ENCODE measurements around the gene COL5A1.

COL5A1 gene

DNA sequence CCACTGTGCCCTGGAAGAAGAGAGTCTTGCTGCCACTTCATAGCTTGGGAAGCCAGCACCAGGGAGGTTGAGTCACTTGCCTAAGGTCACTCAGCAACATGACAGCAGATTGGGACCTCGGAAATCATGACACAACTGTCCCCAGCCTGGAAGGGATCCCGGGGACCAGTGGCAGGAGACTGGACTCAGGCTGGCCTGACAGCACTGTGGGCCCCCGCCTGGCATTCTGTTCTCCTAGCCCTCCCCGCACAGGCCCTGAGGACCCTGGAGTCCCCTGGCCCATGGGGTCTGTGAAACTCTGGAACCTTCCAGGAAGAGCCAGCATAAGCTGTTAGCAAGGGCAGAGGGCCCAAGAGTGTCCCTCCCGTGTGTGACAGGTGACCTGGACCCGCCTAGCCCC lies 64.9 kb downstream of the COL5A1 start:
- Histone ChIP-seq H3K9ac (ENCODE audit: low read length) (no peak overlapping the region), H3F3A (ENCODE audit: insufficient read depth, low read length) (no peaks in the 10 kb centered on the region), H3K4me3 (ENCODE audit: low read depth, low read length, poor library complexity, severe bottlenecking) (no peak overlapping the region), H3K9me3 (ENCODE audit: low read length) (no peaks in the 10 kb centered on the region), H4K20me1 (ENCODE audit: insufficient read depth, low read length) (no peaks in the 10 kb centered on the region), H3K4me1 (ENCODE audit: insufficient read depth, low read length, severe bottlenecking) (no peaks in the 10 kb centered on the region), H3K27ac (ENCODE audit: low read depth, low read length, poor library complexity, severe bottlenecking) (no peak overlapping the region), H3K9me2 (ENCODE audit: low read depth, low read length) (no peaks in the 10 kb centered on the region), H3K4me2 (ENCODE audit: low read length) (no peak overlapping the region), H2AFZ (ENCODE audit: low read length) (no peak overlapping the region), H3K79me2 (ENCODE audit: insufficient read depth, low read length) (no peaks in the 10 kb centered on the region), H3K27me3 (ENCODE audit: insufficient read depth, low read length) (no peaks in the 10 kb centered on the region), H3K36me3 (ENCODE audit: insufficient read depth, low read length) (no peaks in the 10 kb centered on the region)
- TF ChIP-seq EZH2 (IDR thresholded peaks at IDR 0.05; ENCODE audit: borderline replicate concordance, low read length), result no peak
- TF ChIP-seq, protein P1, sequence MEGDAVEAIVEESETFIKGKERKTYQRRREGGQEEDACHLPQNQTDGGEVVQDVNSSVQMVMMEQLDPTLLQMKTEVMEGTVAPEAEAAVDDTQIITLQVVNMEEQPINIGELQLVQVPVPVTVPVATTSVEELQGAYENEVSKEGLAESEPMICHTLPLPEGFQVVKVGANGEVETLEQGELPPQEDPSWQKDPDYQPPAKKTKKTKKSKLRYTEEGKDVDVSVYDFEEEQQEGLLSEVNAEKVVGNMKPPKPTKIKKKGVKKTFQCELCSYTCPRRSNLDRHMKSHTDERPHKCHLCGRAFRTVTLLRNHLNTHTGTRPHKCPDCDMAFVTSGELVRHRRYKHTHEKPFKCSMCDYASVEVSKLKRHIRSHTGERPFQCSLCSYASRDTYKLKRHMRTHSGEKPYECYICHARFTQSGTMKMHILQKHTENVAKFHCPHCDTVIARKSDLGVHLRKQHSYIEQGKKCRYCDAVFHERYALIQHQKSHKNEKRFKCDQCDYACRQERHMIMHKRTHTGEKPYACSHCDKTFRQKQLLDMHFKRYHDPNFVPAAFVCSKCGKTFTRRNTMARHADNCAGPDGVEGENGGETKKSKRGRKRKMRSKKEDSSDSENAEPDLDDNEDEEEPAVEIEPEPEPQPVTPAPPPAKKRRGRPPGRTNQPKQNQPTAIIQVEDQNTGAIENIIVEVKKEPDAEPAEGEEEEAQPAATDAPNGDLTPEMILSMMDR (IDR thresholded peaks at IDR 0.05; ENCODE audit: low read length), result no peak

DNA sequence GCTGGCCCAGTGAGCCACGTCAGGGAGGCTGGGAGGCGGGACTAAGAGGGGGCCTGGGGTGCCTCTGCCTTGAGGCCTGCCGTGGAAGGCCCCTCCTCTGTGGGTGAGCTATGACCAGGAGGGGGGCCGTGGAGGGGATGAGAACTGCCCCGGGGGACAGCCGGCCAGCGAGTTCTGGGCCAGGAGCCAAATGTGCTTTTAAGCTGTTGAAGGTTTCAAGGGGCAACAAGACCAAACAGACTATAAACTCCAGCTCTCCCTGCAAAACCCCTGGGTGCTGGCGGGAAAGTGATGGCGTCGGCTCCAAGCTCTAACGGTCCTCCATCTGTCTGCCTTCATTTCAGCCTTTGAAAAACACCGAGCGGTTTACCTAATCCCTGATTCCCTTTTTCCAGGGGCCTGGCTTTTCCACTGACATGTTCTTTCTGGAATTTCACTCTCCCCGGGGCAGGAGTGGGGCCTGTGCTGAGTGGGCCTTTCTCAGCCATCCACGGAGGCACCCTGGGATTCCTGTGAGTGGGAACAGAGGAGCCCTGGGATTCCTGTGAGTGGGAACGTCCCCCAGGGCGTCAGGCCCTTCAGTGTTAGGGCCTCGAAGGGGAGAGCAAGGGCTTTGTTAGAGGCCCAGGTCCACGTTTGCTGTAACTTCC lies 65.6 kb downstream of the COL5A1 start:
- Histone ChIP-seq H3K4me2 (ENCODE audit: low read length) (no peak overlapping the region), H3F3A (ENCODE audit: insufficient read depth, low read length) (no peaks in the 10 kb centered on the region), H3K4me1 (ENCODE audit: insufficient read depth, low read length, severe bottlenecking) (no peaks in the 10 kb centered on the region), H3K9me2 (ENCODE audit: low read depth, low read length) (no peaks in the 10 kb centered on the region), H2AFZ (ENCODE audit: low read length) (no peak overlapping the region), H3K36me3 (ENCODE audit: insufficient read depth, low read length) (no peaks in the 10 kb centered on the region), H3K9ac (ENCODE audit: low read length) (no peak overlapping the region), H4K20me1 (ENCODE audit: insufficient read depth, low read length) (no peaks in the 10 kb centered on the region), H3K9me3 (ENCODE audit: low read length) (no peaks in the 10 kb centered on the region), H3K27ac (ENCODE audit: low read depth, low read length, poor library complexity, severe bottlenecking) (no peak overlapping the region), H3K4me3 (ENCODE audit: low read depth, low read length, poor library complexity, severe bottlenecking) (no peak overlapping the region), H3K27me3 (ENCODE audit: insufficient read depth, low read length) (no peaks in the 10 kb centered on the region), H3K79me2 (ENCODE audit: insufficient read depth, low read length) (no peaks in the 10 kb centered on the region)
- no peak for TF ChIP-seq EZH2 (IDR thresholded peaks at IDR 0.05; ENCODE audit: borderline replicate concordance, low read length)
- TF ChIP-seq, protein P1 (IDR thresholded peaks at IDR 0.05; ENCODE audit: low read length), result no peak

DNA sequence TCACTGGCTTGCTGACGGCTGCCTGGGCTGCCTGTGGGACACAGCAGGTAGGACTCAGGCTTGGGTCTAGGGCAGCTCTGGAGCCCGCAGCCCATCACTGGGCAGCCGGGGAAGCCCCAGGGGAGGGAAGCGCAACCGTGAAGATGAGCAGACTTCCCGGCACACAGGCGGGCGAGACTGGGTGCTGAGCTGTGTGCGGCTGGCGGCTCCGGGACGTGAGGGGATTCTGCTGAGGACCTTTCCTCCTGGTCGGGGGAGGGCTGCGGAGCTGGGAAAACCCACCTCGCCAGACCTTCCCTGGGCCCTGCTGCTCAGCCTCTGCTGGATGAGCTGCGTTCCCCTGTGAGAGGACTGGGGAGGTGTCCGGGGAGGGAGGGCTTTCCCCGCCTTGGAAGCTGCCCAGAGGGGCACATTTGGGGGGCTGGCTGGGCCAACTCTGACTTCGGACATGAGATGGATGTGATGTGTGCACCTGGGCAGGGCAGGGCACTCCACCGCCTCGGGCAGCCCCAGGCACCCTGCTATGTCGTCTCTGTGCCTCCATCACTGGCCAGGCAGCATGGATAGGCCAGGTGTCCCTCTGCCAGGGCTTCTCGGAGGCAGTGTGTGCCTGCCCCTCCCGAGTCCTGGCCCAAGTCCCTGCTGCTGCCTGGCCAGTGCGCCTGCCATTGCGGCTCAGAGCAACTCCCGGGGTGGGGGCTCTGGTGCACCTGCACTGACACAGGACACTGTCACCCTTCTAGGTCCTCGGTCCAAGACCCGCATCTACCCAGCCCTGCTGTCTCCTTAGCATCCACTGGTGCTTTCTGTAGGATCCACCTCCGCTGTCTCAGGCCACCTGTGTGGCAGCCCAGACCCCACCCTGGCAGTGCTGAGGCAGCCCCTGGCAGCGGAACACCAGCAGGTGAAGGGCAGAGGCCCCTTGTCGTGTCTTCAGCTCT lies 66.4 kb downstream of the COL5A1 start:
- no peaks in the 10 kb centered on the region for H3K79me2 ChIP-seq (ENCODE audit: insufficient read depth, low read length)
- H3K27me3 ChIP-seq (ENCODE audit: insufficient read depth, low read length), result no peaks in the 10 kb centered on the region
- no peaks in the 10 kb centered on the region for H3K9me2 ChIP-seq (ENCODE audit: low read depth, low read length)
- no peak overlapping the region for H3K4me3 ChIP-seq (ENCODE audit: low read depth, low read length, poor library complexity, severe bottlenecking)
- no peak overlapping the region for H3K9ac ChIP-seq (ENCODE audit: low read length)
- no peaks in the 10 kb centered on the region for H3K9me3 ChIP-seq (ENCODE audit: low read length)
- no peaks in the 10 kb centered on the region for H3K4me1 ChIP-seq (ENCODE audit: insufficient read depth, low read length, severe bottlenecking)
- H3K4me2 ChIP-seq (ENCODE audit: low read length), result no peak overlapping the region
- H3K27ac ChIP-seq (ENCODE audit: low read depth, low read length, poor library complexity, severe bottlenecking), result no peak overlapping the region
- TF ChIP-seq EZH2 (IDR thresholded peaks at IDR 0.05; ENCODE audit: borderline replicate concordance, low read length), result no peak
- TF ChIP-seq, protein P1 (IDR thresholded peaks at IDR 0.05; ENCODE audit: low read length), result no peak
- no peaks in the 10 kb centered on the region for H3F3A ChIP-seq (ENCODE audit: insufficient read depth, low read length)
- no peaks in the 10 kb centered on the region for H4K20me1 ChIP-seq (ENCODE audit: insufficient read depth, low read length)
- H2AFZ ChIP-seq (ENCODE audit: low read length), result no peak overlapping the region
- no peaks in the 10 kb centered on the region for H3K36me3 ChIP-seq (ENCODE audit: insufficient read depth, low read length)

Measured in OCI-LY1 (cell line).